Glomerular endothelial cell (primary cell): ENCODE data around the gene LPA. TPM values are rescaled to one million over a fixed set of nuclear protein-coding genes. Genes with fewer than 3 reads are reported as not detected.
"Not testable (repeated sequence)": the region's sequence is repeated elsewhere in the genome, so short reads cannot be mapped to it uniquely, and the experiment has no call there.

Experiments used
- DNase-seq: peaks from one replicate; pipeline ENCODE4 v3.0.0-alpha.2; 2011; ENCODE audit warnings: low read depth, low spot score; ENCODE audit errors: extremely low read depth
- total RNA-seq: library from RNA; depleted of rRNA; stranded (reverse); fragments of >200 nt; gene quantifications from 2 replicates; pipeline ENCODE4 v1.2.3, GENCODE V29; 2015

LPA gene
- total RNA-seq, 1 donor from 2014 or later: not detected

- no peak for DNase-seq
Measured at GRCh38 chr6:160662429-160662828, 1.6 kb downstream of the LPA start.

- DNase-seq: no peak
Measured at GRCh38 chr6:160661216-160661615, 2.9 kb downstream of the LPA start.

DNA sequence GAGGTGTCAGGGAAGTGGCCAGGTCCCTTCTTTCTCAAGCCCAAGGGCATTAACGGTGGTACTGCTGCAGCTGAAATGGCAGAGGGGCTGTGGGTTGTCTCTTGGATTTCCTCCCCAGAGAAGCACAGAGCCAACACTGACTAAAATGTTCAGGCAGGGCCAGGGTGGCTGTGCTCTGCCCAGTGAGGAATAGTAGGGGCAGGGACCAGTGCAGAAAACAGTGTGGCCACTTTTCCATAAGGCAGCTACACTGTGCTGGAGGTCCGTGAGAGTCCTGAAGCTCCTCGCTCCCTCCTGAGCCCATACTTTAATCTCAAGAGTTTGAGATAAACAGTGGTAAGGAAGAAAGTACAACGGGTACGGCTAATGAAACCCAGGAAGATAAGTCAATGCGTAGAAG, 4.5 kb downstream of the LPA start:
- DNase-seq: no peak

DNA sequence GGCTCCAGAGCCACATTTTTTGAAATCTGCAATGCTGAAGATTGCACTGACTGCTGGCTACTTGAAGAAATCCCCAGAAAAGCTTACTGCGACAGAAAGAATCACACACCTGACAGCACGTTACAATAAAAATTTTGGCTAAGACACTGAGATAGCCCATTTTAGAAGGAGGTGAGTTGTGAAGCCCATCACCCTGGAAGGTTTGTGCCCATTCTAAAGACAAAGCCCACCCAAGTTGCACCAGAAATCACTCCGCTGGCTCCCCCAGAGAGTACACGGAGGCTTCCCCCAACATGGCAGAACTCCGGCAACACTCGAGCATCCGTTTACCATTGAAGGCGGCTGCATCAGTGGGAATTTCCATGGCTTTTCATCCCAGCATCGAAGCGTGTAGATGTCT, 29.4 kb downstream of the LPA start:
- no peak for DNase-seq

DNA sequence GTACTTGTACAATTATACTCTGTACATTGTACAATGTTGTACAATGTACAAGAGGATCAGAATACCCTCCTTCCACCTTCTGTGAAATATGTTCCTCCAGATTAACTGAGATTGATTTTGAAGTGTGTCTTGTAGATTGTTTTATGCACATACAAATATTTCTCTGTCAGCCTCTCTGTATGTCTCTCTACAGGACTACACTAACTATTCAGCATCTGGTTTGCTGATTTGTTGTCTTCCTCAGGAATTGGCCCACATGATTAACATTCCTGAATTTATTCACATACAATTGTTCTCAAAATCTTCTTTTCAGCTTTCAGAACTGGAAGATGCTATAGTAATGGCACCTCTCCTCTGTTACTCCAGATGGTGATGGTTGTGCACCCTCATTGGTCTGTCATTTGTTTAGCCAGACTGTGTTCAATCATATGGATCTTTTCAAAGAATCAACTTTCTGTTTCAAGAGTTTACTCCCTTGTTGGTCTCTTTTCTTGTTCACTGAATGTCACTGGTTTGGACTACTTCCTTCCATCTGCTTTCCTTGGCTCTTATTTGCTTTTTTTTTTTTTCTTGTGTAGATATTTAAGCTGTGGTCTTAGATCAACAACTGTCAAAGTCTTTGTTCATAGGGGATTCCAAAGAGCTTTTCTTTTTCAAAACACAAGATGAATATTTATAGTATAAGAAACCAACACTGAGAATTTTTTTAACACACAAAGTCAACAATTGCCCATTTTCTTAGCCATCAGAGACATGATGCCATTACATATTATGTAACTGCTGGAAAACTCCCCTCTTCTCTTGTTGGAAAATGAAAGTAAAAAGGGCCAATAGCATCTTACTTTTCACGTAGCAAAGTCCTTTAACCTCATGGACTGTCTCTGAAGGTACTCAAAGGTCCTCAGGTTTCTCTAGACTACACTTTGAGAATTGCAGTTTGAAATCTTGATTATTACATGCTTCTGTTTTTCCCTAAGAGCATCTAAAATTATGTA, 67.9 kb downstream of the LPA start:
- no peak for DNase-seq

DNA sequence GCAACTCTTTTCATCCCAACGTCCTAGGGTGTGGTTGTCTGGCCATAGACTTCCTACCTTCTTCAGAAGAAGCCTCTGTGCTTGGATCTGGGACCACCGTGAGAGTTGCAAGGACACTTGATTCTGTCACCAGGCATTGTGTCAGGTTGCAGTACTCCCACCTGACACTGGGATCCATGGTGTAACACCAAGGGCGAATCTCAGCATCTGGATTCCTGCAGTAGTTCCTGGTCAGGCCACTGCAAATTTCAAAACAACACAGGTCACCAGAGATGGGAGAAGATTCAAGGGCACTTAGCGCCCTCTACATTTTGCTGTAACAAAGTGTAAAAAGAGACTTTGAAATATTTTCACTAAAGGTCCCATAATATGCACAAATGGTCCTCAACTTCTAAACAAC, 68.8 kb downstream of the LPA start:
- DNase-seq: not testable (repeated sequence)

- DNase-seq: no peak
Measured at GRCh38 chr6:160586374-160586773, 77.7 kb downstream of the LPA start.

DNA sequence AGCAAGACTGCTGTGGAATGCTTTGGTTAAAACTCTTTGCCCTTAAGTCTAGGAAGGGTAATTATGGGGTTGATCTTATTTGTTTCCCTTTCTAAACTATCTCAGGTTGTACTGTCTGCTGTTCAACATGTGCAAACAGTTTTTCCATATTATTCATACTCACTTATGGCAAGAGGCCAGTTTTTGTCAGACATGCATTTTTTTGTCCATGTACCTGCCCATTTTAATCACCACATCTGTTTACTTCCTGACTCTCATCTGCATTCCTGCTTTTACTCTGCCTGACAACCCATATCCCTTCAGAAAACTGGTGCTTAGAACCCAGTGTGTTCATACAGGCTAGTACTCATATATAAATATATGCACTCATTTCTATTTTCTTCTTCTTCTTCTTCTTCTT, 80.3 kb downstream of the LPA start:
- no peak for DNase-seq

- DNase-seq: no peak
Measured at GRCh38 chr6:160581406-160581805, 82.7 kb downstream of the LPA start.

DNA sequence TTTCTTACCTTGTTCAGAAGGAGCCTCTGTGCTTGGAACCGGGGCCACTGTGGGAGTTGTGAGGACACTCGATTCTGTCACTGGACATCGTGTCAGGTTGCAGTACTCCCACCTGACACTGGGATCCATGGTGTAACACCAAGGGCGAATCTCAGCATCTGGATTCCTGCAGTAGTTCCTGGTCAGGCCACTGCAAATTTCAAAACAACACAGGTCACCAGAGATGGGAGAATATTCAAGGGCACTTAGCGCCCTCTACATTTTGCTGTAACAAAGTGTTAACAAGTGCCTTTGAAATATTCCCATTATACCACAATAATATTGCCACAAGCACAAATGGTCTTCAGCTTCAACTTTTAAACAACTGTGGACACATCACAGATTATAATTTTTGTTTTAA, 85.6 kb downstream of the LPA start:
- not testable (repeated sequence) for DNase-seq

- DNase-seq: no peak
Measured at GRCh38 chr6:160573943-160574342, 90.1 kb downstream of the LPA start.

DNA sequence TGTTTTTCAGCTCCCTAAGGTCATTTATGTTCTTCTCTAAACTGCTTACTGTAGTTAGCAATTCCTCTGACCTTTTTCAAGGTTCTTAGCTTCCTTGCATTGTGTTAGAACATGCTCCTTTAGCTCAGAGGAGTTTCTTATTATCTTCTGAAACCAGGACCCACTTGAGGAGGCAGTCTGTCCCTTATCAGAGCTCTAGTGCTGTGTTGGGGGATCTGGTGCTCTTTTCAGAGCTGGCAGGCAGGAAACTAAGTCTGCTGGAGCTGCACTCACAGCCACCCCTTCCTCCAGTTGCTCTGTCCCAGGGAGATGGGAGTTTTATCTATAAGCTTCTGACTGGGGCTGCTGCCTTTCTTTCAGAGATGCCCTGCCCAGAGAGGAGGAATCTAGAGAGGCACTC, 92.9 kb downstream of the LPA start:
- not testable (repeated sequence) for DNase-seq

GRCh38 chr6:160544802-160545201, 119.3 kb downstream of the LPA start:
- DNase-seq: no peak

- no peak for DNase-seq
Measured at GRCh38 chr6:160535270-160535669, 128.8 kb downstream of the LPA start.

GRCh38 chr6:160534050-160534696, 129.9 kb downstream of the LPA start:
- no peak for DNase-seq

DNA sequence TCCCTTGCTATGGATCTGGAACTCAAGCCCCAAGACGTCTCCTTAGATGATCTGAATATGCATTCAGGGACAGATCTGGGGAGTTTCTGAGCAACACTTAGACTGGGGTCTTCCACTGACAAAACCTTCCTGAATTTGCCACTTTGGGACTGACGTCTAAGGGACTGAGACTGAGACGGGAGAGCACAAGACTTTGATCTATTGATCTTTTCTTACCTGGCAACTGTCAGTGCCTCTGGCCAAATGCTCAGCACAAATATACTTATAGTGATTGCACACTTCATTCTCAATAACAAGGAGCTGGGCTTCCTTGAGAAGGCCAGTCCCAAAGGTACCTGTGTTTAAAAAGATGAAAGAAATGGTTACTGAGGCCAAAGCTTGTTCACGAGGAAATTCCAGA, 131.8 kb downstream of the LPA start:
- no peak for DNase-seq

DNA sequence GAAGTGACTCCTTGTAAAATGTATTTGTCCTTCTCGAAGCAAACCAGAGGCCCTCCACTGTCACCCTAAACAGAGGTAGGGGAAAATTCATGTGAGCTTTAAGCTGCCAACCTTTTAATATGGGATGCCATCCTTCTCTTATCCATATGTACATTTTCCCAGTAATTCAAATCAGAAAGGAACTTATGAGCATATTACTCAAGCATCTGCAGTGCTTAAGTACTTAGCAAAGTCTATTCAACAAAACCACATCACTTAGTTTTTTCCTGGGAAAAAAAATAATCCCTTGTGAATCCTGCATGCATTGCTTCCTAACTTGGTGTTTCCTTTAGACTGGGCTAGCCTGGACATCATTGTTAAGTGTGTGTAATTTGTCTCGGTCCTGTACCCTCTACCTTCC, 132.2 kb downstream of the LPA start:
- DNase-seq: no peak

DNA sequence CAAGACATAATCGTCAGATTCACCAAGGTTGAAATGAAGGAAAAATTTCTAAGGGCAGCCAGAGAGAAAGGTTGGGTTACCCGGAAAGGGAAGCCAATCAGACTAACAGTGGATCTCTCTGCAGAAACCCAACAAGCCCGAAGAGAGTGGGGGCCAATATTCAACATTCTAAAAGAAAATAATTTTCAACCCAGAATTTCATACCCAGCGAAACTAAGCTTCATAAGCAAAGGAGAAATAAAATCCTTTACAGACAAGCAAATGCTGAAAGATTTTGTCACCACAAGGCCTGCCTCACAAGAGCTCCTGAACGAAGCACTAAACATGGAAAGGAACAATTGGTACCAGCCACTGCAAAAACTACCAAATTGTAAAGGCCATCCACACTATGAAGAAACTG, 134.6 kb downstream of the LPA start:
- not testable (repeated sequence) for DNase-seq

DNA sequence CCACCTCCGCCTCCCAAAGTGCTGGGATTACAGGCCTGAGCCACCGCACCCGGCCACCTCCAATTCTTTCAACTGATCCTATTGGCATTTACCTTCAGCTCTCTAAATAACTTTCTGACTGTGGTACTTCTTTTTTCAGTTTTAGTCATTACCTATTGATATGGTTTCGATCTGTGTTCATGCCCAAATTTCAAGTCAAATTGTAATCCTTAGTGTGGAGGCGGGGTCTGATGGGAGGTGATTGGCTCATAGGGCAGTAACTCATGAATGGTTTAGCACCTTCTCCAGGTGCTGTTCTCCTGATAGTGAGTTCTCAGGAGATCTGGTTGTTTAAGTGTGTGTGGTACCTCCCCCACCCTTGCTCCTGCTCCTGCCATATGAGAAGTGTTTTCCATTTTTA, 140.9 kb downstream of the LPA start:
- no peak for DNase-seq

DNA sequence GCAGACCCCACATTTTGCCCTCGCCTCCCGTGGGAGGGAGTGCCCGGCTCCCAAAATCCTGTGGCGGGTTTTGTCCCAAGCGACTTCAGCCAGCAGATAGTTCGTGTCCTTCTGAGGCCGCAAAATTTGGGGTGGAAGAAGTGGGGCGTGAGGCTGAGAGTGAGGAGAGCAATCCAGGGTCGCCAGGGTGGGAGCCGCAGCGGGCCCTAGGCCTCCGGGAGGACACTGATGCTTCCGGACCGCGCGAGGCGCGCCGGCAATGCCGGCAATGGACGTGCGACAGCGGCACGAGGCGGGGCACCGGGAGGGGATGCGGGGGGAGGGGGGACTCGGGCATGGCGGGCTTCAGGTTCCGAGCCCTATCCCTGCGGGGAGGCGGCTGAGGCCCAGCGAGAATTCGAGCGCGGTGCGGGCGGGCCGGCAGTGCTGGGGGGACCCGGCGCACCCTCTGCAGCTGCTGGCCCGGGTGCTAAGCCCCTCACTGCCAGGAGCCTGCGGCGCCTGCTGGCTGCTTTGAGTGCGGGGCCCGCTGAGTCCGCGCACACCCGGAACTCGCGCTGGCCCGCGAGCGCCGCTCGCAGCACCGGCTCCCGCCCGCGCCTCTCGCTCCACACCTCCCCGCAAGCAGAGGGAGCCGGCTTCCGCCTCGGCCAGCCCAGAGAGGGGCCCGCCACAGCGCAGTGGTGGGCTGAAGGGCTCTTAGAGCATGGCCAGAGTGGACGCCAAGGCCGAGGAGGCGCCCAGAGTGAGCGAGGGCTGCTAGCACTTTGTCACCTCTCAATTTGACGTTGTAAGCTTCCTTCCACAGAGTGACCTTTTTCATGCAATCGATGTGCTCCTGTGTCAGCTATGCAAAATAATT, 143.8 kb downstream of the LPA start:
- DNase-seq: no peak

GRCh38 chr6:160519603-160520042, 144.5 kb downstream of the LPA start:
- DNase-seq: no peak
